GM21786 (cell line): ENCODE results near the gene AP5S1.

ENCODE experiments used
- ATAC-seq: cut with Tn5 transposase; IDR thresholded peaks from one replicate; pipeline ENCODE4 v1.9.1; 2021; ENCODE audit not compliant: unreplicated experiment

The AP5S1 gene, protein sequence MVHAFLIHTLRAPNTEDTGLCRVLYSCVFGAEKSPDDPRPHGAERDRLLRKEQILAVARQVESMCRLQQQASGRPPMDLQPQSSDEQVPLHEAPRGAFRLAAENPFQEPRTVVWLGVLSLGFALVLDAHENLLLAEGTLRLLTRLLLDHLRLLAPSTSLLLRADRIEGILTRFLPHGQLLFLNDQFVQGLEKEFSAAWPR

GRCh38 chr20:3820048-3820900, at the start of gene AP5S1:
Gene AP5S1, plus strand, starts transcription at chr20:3820547. Its CDS starts 1,571 bp downstream, at chr20:3822118.
- peak; percentile 78 for ATAC-seq

DNA sequence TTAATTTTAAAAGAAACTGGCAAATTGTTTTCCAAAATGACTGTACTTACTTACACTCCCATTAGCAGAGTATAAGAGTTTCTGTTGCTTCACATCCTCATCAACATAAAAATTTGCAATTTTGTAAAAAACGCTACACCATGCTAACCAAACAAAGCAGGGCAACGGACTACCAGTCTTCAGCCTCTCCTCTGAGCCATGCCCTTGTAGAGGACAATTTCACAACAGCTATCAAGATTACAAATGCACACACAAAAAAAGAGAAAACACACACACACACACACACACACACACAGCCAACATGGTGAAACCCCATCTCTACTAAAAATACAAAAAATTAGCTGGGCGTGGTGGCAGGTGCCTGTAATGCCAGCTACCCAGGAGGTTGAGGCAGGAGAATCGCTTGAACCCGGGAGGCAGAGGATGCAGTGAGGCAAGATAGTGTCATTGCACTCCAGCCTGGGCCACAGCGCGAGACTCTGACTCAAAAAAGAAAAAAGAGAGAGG, 48.7 kb upstream of the AP5S1 start:
- ATAC-seq = no peak

- ATAC-seq = no peak
Measured at GRCh38 chr20:3775457-3776108, 44.8 kb upstream of the AP5S1 start.

- ATAC-seq = no peak
Measured at GRCh38 chr20:3777381-3777715, 43.0 kb upstream of the AP5S1 start.

- ATAC-seq = no peak
Measured at GRCh38 chr20:3777716-3778629, 42.4 kb upstream of the AP5S1 start.

GRCh38 chr20:3778976-3779375, 41.4 kb upstream of the AP5S1 start:
- ATAC-seq = no peak

GRCh38 chr20:3781153-3781910, 39.0 kb upstream of the AP5S1 start, which contains the start of gene SPEF1:
Gene SPEF1, minus strand, starts transcription at chr20:3781448. Its CDS starts 161 bp downstream, at chr20:3781287.
- ATAC-seq = peak; percentile 83

- no peak for ATAC-seq
Measured at GRCh38 chr20:3782597-3782996, 37.8 kb upstream of the AP5S1 start.

- ATAC-seq = no peak
Measured at GRCh38 chr20:3783068-3783489, 37.3 kb upstream of the AP5S1 start.

DNA sequence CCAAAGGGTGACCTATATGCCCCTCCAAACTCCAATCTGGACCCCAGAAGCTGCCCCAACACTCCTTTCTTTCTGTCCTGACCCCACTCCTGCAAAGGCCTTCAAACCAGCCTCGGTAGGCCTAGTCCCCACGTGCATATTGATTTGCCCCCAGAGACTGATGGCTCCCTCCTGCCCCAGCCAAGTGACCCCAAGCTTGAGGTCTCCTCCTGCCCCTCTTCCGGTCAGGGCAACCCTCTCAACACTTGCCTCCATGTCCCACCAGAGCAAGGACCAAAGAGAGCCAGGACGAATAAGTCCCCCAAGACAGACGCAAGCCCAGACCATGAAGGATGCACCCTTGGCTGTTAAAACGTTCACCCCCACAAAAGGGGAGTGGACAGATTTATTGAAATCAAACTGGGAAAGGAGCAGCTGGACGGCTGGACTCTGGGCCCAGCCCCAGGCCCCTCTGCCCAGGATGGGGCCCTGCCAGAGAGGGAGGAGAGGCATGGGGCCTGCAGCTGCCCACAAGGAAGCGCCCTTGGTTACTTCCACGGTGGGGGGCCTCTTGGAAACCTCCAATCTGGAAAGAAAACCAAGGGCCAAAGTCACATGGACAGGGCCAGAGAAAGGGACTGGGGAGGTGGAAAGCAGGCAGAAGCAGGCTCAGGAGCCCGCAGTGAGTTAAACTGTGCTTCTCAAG, 36.7 kb upstream of the AP5S1 start:
- no peak for ATAC-seq

- no peak for ATAC-seq
Measured at GRCh38 chr20:3784216-3784853, 36.0 kb upstream of the AP5S1 start.

DNA sequence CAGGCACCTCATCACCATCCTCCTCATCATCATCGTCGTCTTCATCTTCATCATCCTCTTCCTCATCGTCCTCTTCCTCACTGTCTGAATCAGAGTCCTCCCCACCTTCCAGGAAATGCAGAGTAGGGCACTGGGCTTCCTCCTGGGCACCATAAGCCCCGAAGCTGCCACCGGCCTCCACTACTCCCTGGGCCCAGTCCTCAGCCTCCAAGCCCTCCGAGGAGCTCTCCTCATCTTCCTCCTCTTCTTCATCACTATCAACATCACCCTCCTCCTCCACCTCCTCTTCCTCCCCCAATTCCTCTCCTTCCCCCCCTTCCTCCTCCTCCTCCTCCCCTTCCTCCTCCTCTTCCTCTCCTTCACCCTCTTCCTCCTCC, 35.5 kb upstream of the AP5S1 start:
- no peak for ATAC-seq

- ATAC-seq = no peak
Measured at GRCh38 chr20:3785240-3786125, 34.9 kb upstream of the AP5S1 start.

DNA sequence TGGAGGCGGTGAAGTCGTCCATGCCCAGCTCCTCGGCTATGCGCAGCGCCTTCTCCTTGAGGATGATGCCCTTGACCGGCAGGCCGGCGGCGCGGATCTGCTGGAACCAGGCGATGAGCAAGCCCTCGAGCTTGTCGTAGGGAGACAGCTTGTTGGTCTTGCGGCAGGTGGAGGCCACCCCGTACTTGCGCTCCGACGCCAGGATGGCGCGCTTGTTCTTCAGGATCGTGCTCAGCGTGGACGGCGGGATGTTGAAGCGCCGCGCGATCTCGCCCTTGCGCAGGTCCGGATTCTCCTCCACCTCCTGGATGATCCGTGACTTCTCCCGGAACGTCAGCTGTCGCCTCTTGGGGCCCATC, 34.2 kb upstream of the AP5S1 start:
- ATAC-seq = peak; percentile 11

- peak; percentile 69 for ATAC-seq
Measured at GRCh38 chr20:3786665-3787323, 33.6 kb upstream of the AP5S1 start, which contains the start of gene CENPB. Gene CENPB, minus strand, starts transcription at chr20:3786740. Its CDS starts 257 bp downstream, at chr20:3786483.

DNA sequence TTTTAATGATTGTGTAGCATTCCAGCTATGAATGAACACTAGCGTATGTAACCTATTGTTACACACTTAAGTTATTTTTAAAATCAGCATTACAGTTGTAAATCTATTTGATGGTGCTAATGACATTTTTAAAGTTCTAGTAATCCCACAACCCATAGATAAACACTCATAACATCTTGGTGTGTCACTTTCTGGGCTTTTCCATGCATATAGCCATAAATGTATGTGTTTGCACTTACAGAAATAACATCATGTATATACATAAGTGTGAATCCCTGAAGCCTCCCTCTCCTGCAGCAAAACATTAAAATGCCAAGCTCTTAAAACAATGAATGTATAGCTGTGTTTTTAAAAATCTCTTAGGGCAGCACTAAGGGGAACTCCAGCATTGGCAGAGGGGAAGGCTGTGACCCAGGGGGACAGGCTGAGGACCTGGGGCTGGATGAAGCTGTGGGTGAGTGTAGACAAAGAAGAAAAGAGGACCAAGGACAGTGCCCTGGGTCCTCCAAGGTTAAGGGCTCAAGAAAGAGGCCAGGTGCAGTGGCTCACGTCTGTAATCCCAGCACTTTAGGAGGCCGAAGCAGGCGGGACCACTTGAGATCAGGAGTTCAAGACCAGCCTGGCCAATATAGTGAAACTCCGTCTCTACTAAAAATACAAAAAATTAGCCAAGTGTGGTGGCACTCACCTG, 32.9 kb upstream of the AP5S1 start:
- no peak for ATAC-seq

DNA sequence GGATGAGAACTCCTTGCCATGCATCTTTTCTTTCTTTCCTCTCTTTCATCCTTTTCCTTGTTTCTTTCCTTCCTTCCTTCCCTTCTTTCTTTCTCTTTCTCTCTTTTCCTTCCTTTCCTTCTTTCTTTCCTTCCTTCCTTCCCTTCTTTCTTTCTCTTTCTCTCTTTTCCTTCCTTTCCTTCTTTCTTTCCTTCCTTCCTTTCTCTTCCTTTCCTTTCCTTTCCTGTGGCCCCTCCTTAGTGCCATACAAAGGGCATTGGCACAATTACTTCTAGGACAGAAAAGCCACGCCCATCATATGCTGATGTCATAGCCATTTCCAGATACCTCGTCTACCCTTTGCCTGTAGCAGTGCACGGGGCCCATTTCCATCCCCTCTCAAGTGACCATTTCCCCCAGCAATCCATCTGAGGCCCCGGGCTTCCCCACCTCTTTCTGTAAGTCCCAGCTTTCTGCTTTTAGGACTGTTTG, 31.6 kb upstream of the AP5S1 start:
- ATAC-seq = no peak
